K562 (cell line): Measurements from ENCODE around the gene USP7. TPM values are rescaled to one million over a fixed set of nuclear protein-coding genes. Genes with fewer than 3 reads are reported as not detected.

ENCODE experiments used
- ATAC-seq: fragments of 200-7000 bp; cut with Tn5 transposase; 3 replicates; pipeline ENCODE4 v1.9.1; 2020; ENCODE audit warnings: moderate library complexity
- BruUV-seq: library from RNA; stranded (reverse); fragments of 400-500 nt; replicated peaks from 2 replicates; lab custom pipeline; 2021; lab: Mats Ljungman, UMichigan
- CTCF ChIA-PET: fragments of 300-600 bp; formaldehyde crosslinking; extraction: SDS; loops from one replicate; lab custom pipeline; 2021; ENCODE audit warnings: low intra/inter-chr PET ratio; lab: Yijun Ruan, JAX
- POLR2A ChIA-PET: fragments of 300-600, 350-650 bp; sonication (Branson Sonifier 250); formaldehyde crosslinking; extraction: SDS; loops from one replicate; lab custom pipeline; 2021; ENCODE audit warnings: antibody characterized with exemption, inconsistent platforms; lab: Yijun Ruan, JAX
- DNase-seq, 4 experiments: peaks; one replicate each; pipeline versions ENCODE4 v3.0.0 to v3.0.0-alpha.2; 2011 to 2018; ENCODE audit warnings: low spot score in 3 of 4, mixed read lengths in 3 of 4; ENCODE audit errors: extremely low read depth in 1 of 4
- FAIRE-seq: peaks from 2 replicates; lab custom pipeline; 2011; peaks lifted over from hg19 to GRCh38; lab: Jason Lieb, UNC
- H2AFZ ChIP-seq: 2 replicates; pipeline ENCODE4 v1.6.0; 2011; ENCODE audit warnings: low read depth, low read length, control low read depth, inconsistent platforms
- H3K27ac ChIP-seq: fragments of 200-600 bp; 3 replicates; pipeline ENCODE4 v1.8.0; 2011; ENCODE audit warnings: low read depth, mild to moderate bottlenecking, control low read depth, inconsistent platforms, low read length, moderate library complexity, mixed read lengths; ENCODE audit errors: extremely low read depth
- H3K27me3 ChIP-seq, 2 experiments: fragments of 300-600 bp in 1 of 2; 2 replicates in 1 of 2; 3 replicates in 1 of 2; pipeline versions ENCODE4 v1.6.0 to v1.8.0; 2011; ENCODE audit warnings: inconsistent platforms in 2 of 2, low read length in 2 of 2, mild to moderate bottlenecking in 1 of 2, mixed read lengths in 1 of 2, moderate library complexity in 1 of 2; ENCODE audit not compliant: control insufficient read depth in 2 of 2, insufficient read depth in 2 of 2
- H3K36me3 ChIP-seq: fragments of 300-600 bp; 3 replicates; pipeline ENCODE4 v1.8.0; 2011; ENCODE audit warnings: mild to moderate bottlenecking, low read length, inconsistent platforms; ENCODE audit not compliant: control insufficient read depth, insufficient read depth
- H3K4me1 ChIP-seq, 2 experiments: fragments of 200-600 bp in 1 of 2; replicated peaks in 1 of 2; 2 replicates in 1 of 2; 3 replicates in 1 of 2; pipeline versions ENCODE4 v1.5.1 to v1.8.0; 2011; ENCODE audit warnings: inconsistent platforms in 2 of 2, low read length in 2 of 2, mild to moderate bottlenecking in 1 of 2, mixed read lengths in 1 of 2, moderate library complexity in 1 of 2; ENCODE audit not compliant: control insufficient read depth in 2 of 2, insufficient read depth in 2 of 2
- H3K4me2 ChIP-seq: 2 replicates; pipeline ENCODE4 v1.6.1; 2011; ENCODE audit warnings: low read length, control low read depth, inconsistent platforms, mixed read lengths; ENCODE audit not compliant: insufficient read depth
- H3K4me3 ChIP-seq: fragments of 200-600 bp; sonication (generic), shearing (Covaris generic); 2 replicates; pipeline ENCODE4 v1.5.1; 2016; ENCODE audit warnings: control low read depth, inconsistent platforms
- H3K79me2 ChIP-seq: fragments of 200-600 bp; 3 replicates; pipeline ENCODE4 v1.8.0; 2011; ENCODE audit warnings: low read length, inconsistent platforms; ENCODE audit not compliant: control insufficient read depth, insufficient read depth
- H3K9ac ChIP-seq, 2 experiments: 2 replicates each; pipeline versions ENCODE4 v1.6.0 to v1.6.1; 2011; ENCODE audit warnings: low read depth in 2 of 2, low read length in 2 of 2, control low read depth in 1 of 2, inconsistent platforms in 1 of 2, mild to moderate bottlenecking in 1 of 2, mixed read lengths in 1 of 2; ENCODE audit not compliant: insufficient read depth in 1 of 2
- H3K9me1 ChIP-seq: one replicate; pipeline ENCODE4 v1.6.0; 2011; ENCODE audit warnings: inconsistent platforms, mild to moderate bottlenecking, low read length, moderate library complexity; ENCODE audit not compliant: control insufficient read depth, insufficient read depth
- H3K9me3 ChIP-seq: replicated peaks from 2 replicates; pipeline ENCODE4 v1.5.1; 2011; ENCODE audit warnings: low read depth, low read length, inconsistent platforms; ENCODE audit not compliant: control insufficient read depth, insufficient read depth
- H4K20me1 ChIP-seq: replicated peaks from 2 replicates; pipeline ENCODE4 v1.6.1; 2011; ENCODE audit warnings: low read length, inconsistent platforms, mixed read lengths; ENCODE audit not compliant: control insufficient read depth, insufficient read depth
- ESRRB ChIP-seq: fragments of 250-450 bp; sonication (Bioruptor Pico); IDR thresholded peaks from 2 replicates; pipeline ENCODE4 v1.5.0; 2020; ENCODE audit warnings: mild to moderate bottlenecking, moderate library complexity, borderline replicate concordance
- KAT2B ChIP-seq: IDR thresholded peaks from one replicate; pipeline ENCODE4 v1.6.1; 2012; ENCODE audit warnings: low read depth, mild to moderate bottlenecking, control low read depth, inconsistent platforms, low read length, moderate library complexity
- NELFE ChIP-seq: IDR thresholded peaks from 2 replicates; pipeline ENCODE4 v1.6.1; 2011; ENCODE audit warnings: mild to moderate bottlenecking; ENCODE audit not compliant: insufficient read depth, insufficient read length
- PHB ChIP-seq: fragments of 250-450 bp; sonication (Bioruptor Pico); IDR thresholded peaks from 2 replicates; pipeline ENCODE4 v1.5.0; 2021
- PTBP1 ChIP-seq: fragments of 200-400 bp; formaldehyde crosslinking; IDR thresholded peaks from 2 replicates; pipeline ENCODE4 v1.6.1; 2017; ENCODE audit warnings: low read depth, low read length
- SUPT5H ChIP-seq: fragments of 450-650 bp; IDR thresholded peaks from 2 replicates; pipeline ENCODE4 v1.6.1; 2016
- TCF7 ChIP-seq: sonication (generic); IDR thresholded peaks from 2 replicates; pipeline ENCODE4 v1.6.1; 2016; ENCODE audit warnings: antibody characterized with exemption, borderline replicate concordance
- TGIF2 ChIP-seq: sonication (generic); formaldehyde crosslinking; IDR thresholded peaks from 2 replicates; pipeline ENCODE4 v1.8.1; 2022; ENCODE audit warnings: mild to moderate bottlenecking, missing genetic modification reagents, moderate library complexity
- ZBTB1 ChIP-seq: sonication (generic); formaldehyde crosslinking; IDR thresholded peaks from 2 replicates; pipeline ENCODE4 v1.8.1; 2023; ENCODE audit warnings: missing genetic modification reagents, low read depth, mild to moderate bottlenecking, borderline replicate concordance
- ZNF133 ChIP-seq: fragments of 250-450 bp; sonication (Bioruptor Pico); IDR thresholded peaks from 2 replicates; pipeline ENCODE4 v1.4.0; 2020; ENCODE audit warnings: mild to moderate bottlenecking
- ZNF197 ChIP-seq: fragments of 200-800 bp; sonication (Bioruptor generic); IDR thresholded peaks from 2 replicates; pipeline ENCODE4 v1.6.1; 2016; ENCODE audit warnings: low read depth, missing genetic modification characterization, missing compliant biosample characterization
- ZNF76 ChIP-seq: fragments of 250-450 bp; sonication (Bioruptor Pico); IDR thresholded peaks from 2 replicates; pipeline ENCODE4 v1.4.0; 2020; ENCODE audit warnings: mild to moderate bottlenecking, moderate library complexity, borderline replicate concordance
- WGBS: fragments of 100-300 bp; shearing (Covaris generic); methylation state at CpG from one replicate; pipeline ENCODE4 v1.1.6; 2016; ENCODE audit warnings: low coverage, mixed read lengths; ENCODE audit not compliant: insufficient coverage; ENCODE audit errors: missing lambda C conversion rate; 5-methylcytosine and 5-hydroxymethylcytosine counted together
- in situ Hi-C: fragments of 300-500 bp; cut with MboI; formaldehyde crosslinking; loops from 4 replicates; pipeline ENCODE4 v1.15.0; 2018; ENCODE audit warnings: inconsistent platforms, mixed read lengths
- intact Hi-C: fragments of 100-400 bp; cut with micrococcal nuclease; formaldehyde crosslinking; loops from 2 replicates; pipeline ENCODE4 v1.14.2; 2022
- polyA plus RNA-seq, 8 experiments: library from polyadenylated mRNA; depleted of rRNA in 4 of 8; stranded (reverse) in 5 of 8; unstranded in 3 of 8; fragments of >200 nt; fragmentation: Nextera tagmentation in 2 of 8; fragmentation: Illumina TruSeq in 1 of 8; extraction: Ambion mirVana in 2 of 8; extraction: Trizol in 1 of 8; gene quantifications; 2 replicates each; pipeline versions ENCODE4 v1.2.1 to v1.2.3, GENCODE V29; 2011 to 2014; ENCODE audit warnings: inconsistent platforms in 1 of 8, missing spikeins in 1 of 8
- total RNA-seq, 7 experiments: library from RNA; depleted of rRNA in 6 of 7; stranded (reverse); fragments of >200 nt in 6 of 7; fragmentation: Illumina TruSeq in 2 of 7; extraction: Trizol in 2 of 7; gene quantifications; 2 replicates each; pipeline versions ENCODE4 v1.2.1 to v1.2.3, GENCODE V29; 2011 to 2021; ENCODE audit warnings: low replicate concordance in 1 of 7
- TF ChIP-seq, protein P1 (sequence below): fragments of 250-450 bp; sonication (Bioruptor Pico); IDR thresholded peaks from 2 replicates; pipeline ENCODE4 v1.5.0; 2022; ENCODE audit warnings: mild to moderate bottlenecking
- TF ChIP-seq, protein P2 (sequence below): sonication (generic); formaldehyde crosslinking; IDR thresholded peaks from 2 replicates; pipeline ENCODE4 v1.9.0; 2022; ENCODE audit warnings: mild to moderate bottlenecking, missing genetic modification reagents
- TF ChIP-seq, protein P3 (sequence below): sonication (generic); formaldehyde crosslinking; IDR thresholded peaks from 2 replicates; pipeline ENCODE4 v1.8.0; 2022; ENCODE audit warnings: mild to moderate bottlenecking, missing genetic modification reagents, borderline replicate concordance
- TF ChIP-seq, protein P4 (sequence below): fragments of 250-450 bp; sonication (Bioruptor Pico); IDR thresholded peaks from 2 replicates; pipeline ENCODE4 v1.8.0; 2021; ENCODE audit warnings: moderate library complexity, mild to moderate bottlenecking, inconsistent platforms

Gene USP7
- total and polyA plus RNA-seq, 9 of the 15 experiments (the other 6 are each of a cell fraction or from before 2014, with no cell fraction given): 17.1 to 145 (median 57.9) TPM

DNA sequence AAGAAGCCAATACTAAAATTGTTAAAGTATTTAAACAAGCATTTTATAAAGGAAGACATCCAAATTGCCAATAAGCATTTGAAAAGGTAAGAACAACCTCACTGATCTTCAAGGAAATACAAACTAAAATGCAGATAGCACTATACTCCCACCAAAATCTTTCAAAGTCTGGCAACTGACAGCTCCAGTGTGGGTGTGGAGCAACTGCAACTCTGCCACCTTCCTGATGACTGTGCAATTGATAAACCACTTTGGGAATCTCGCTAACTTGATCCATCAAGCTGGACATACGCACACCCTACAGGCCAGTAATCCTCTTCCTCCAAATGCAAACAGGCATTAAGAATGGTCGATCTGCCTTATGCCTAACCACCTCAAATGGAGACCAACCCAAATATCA, 49.6 kb downstream of the USP7 start (continued):
- TF ChIP-seq, protein P1, sequence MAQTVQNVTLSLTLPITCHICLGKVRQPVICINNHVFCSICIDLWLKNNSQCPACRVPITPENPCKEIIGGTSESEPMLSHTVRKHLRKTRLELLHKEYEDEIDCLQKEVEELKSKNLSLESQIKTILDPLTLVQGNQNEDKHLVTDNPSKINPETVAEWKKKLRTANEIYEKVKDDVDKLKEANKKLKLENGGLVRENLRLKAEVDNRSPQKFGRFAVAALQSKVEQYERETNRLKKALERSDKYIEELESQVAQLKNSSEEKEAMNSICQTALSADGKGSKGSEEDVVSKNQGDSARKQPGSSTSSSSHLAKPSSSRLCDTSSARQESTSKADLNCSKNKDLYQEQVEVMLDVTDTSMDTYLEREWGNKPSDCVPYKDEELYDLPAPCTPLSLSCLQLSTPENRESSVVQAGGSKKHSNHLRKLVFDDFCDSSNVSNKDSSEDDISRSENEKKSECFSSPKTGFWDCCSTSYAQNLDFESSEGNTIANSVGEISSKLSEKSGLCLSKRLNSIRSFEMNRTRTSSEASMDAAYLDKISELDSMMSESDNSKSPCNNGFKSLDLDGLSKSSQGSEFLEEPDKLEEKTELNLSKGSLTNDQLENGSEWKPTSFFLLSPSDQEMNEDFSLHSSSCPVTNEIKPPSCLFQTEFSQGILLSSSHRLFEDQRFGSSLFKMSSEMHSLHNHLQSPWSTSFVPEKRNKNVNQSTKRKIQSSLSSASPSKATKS (CRISPR knock-in tag): no peak
- TF ChIP-seq TCF7 (no peak), KAT2B (no peak), ESRRB (no peak), ZBTB1 (CRISPR knock-in tag) (no peak)
- TF ChIP-seq, protein P2, sequence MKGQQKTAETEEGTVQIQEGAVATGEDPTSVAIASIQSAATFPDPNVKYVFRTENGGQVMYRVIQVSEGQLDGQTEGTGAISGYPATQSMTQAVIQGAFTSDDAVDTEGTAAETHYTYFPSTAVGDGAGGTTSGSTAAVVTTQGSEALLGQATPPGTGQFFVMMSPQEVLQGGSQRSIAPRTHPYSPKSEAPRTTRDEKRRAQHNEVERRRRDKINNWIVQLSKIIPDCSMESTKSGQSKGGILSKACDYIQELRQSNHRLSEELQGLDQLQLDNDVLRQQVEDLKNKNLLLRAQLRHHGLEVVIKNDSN (CRISPR knock-in tag): no peak

DNA sequence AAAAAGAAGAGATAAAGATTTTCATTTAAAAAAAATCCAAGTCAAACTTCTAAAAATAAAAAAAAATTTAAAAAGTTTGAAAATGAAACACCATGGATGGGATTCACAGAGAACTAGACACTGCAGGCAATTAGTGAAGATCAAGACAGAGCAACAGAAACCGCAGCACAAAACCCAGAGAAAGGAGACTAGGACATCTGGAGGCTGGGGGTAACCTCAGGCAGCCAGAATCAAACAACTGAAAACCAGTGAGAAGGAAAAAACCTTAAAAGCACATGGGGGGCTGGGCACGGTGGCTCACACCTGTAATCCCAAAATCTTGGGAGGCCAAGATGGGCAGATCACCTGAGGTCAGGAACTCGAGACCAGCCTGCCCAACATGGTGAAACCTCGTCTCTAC, 50.9 kb downstream of the USP7 start:
- in situ Hi-C loops (no loop called here), intact Hi-C loops (no loop called here)
- Histone ChIP-seq H3K4me1 (no peaks in the 10 kb centered on the region), H2AFZ (no peak overlapping the region), H3K36me3 (peaks cover 94% of the 10 kb centered on the region), H3K27ac (no peak overlapping the region), H3K4me2 (no peak overlapping the region), H3K79me2 (0 out of 3 replicates have a peak, but pooled peaks cover 4% of the 10 kb centered on the region), H3K9me3 (no peaks in the 10 kb centered on the region), H3K9me1 (no peaks in the 10 kb centered on the region), H4K20me1 (0 out of 2 replicates have a peak, but pooled peaks cover 3% of the 10 kb centered on the region), H3K27me3 (no peaks in the 10 kb centered on the region), H3K4me3 (no peak overlapping the region), H3K9ac (no peak overlapping the region)
- ATAC-seq (no peak), DNase-seq (no peak), FAIRE-seq (no peak)
- no TSS peak for BruUV-seq
- POLR2A ChIA-PET: no interaction called here
- CTCF ChIA-PET: no interaction called here
- 93% methylated on average over 4 of the region's 4 CpGs for WGBS
- TF ChIP-seq SUPT5H (no peak), TGIF2 (CRISPR knock-in tag) (no peak), ZNF197 (CRISPR knock-in tag) (no peak), ZNF76 (CRISPR knock-in tag) (no peak), PHB (CRISPR knock-in tag) (no peak), ZNF133 (CRISPR knock-in tag) (no peak), NELFE (no peak), PTBP1 (no peak)
- TF ChIP-seq, protein P3, sequence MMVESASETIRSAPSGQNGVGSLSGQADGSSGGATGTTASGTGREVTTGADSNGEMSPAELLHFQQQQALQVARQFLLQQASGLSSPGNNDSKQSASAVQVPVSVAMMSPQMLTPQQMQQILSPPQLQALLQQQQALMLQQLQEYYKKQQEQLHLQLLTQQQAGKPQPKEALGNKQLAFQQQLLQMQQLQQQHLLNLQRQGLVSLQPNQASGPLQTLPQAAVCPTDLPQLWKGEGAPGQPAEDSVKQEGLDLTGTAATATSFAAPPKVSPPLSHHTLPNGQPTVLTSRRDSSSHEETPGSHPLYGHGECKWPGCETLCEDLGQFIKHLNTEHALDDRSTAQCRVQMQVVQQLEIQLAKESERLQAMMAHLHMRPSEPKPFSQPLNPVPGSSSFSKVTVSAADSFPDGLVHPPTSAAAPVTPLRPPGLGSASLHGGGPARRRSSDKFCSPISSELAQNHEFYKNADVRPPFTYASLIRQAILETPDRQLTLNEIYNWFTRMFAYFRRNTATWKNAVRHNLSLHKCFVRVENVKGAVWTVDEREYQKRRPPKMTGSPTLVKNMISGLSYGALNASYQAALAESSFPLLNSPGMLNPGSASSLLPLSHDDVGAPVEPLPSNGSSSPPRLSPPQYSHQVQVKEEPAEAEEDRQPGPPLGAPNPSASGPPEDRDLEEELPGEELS (CRISPR knock-in tag): no peak
- TF ChIP-seq, protein P4, sequence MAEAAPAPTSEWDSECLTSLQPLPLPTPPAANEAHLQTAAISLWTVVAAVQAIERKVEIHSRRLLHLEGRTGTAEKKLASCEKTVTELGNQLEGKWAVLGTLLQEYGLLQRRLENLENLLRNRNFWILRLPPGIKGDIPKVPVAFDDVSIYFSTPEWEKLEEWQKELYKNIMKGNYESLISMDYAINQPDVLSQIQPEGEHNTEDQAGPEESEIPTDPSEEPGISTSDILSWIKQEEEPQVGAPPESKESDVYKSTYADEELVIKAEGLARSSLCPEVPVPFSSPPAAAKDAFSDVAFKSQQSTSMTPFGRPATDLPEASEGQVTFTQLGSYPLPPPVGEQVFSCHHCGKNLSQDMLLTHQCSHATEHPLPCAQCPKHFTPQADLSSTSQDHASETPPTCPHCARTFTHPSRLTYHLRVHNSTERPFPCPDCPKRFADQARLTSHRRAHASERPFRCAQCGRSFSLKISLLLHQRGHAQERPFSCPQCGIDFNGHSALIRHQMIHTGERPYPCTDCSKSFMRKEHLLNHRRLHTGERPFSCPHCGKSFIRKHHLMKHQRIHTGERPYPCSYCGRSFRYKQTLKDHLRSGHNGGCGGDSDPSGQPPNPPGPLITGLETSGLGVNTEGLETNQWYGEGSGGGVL (CRISPR knock-in tag): no peak
